A549 (cell line): Measurements from ENCODE around the gene REM1. TPM values are rescaled to one million over a fixed set of nuclear protein-coding genes. Genes with fewer than 3 reads are reported as not detected.
"Not testable (repeated sequence)": the region's sequence is repeated elsewhere in the genome, so short reads cannot be mapped to it uniquely, and the experiment has no call there.

ENCODE experiments used
- ATAC-seq, 2 experiments: fragments of 200-7000 bp in 1 of 2; fragments of >200 bp in 1 of 2; cut with Nextera tagmentation in 1 of 2; cut with Tn5 transposase in 1 of 2; 3 replicates each; pipeline versions ENCODE4 v1.8.0 to v1.9.1; 2018 to 2020; ENCODE audit warnings: mild to moderate bottlenecking in 1 of 2, moderate library complexity in 1 of 2
- CTCF ChIA-PET: fragments of 300-600 bp; sonication (Branson Sonifier 250); formaldehyde crosslinking; extraction: SDS; loops from one replicate; lab custom pipeline; 2021; ENCODE audit warnings: antibody characterized with exemption, inconsistent platforms; lab: Yijun Ruan, JAX
- POLR2A ChIA-PET: fragments of 350-600 bp; formaldehyde crosslinking; extraction: SDS; loops from one replicate; lab custom pipeline; 2021; ENCODE audit warnings: antibody characterized with exemption, inconsistent platforms; lab: Yijun Ruan, JAX
- DNase-seq, 2 experiments: peaks; one replicate each; pipeline versions ENCODE4 v3.0.0 to v3.0.0-alpha.2; 2011 to 2016; ENCODE audit warnings: low read depth in 1 of 2, low spot score in 1 of 2
- FAIRE-seq: peaks from 2 replicates; lab custom pipeline; 2011; peaks lifted over from hg19 to GRCh38; lab: Jason Lieb, UNC
- H3K27ac ChIP-seq, 2 experiments: fragments of >200 bp; sonication (Bioruptor Twin); formaldehyde crosslinking; 3 replicates each; pipeline ENCODE4 v1.5.1; 2016 to 2017
- H3K4me1 ChIP-seq: fragments of >200 bp; sonication (Bioruptor Twin); formaldehyde crosslinking; 3 replicates; pipeline ENCODE4 v1.6.1; 2016
- H3K4me2 ChIP-seq: fragments of >200 bp; sonication (Bioruptor Twin); formaldehyde crosslinking; 3 replicates; pipeline ENCODE4 v1.6.1; 2016
- H3K4me3 ChIP-seq: fragments of >200 bp; sonication (Bioruptor Twin); formaldehyde crosslinking; 3 replicates; pipeline ENCODE4 v1.5.1; 2016
- H3K9me3 ChIP-seq: fragments of >200 bp; sonication (Bioruptor Twin); formaldehyde crosslinking; 3 replicates; pipeline ENCODE4 v1.6.1; 2016
- CHD2 ChIP-seq: fragments of 150-350 bp; IDR thresholded peaks from 2 replicates; pipeline ENCODE4 v1.6.1; 2014; ENCODE audit warnings: low read length; ENCODE audit not compliant: partially characterized antibody
- EP300 ChIP-seq, 2 experiments: fragments of >200 bp; sonication (Bioruptor Twin); formaldehyde crosslinking; IDR thresholded peaks; 2 replicates in 1 of 2; 3 replicates in 1 of 2; pipeline ENCODE4 v1.6.1; 2016 to 2017
- ESRRA ChIP-seq: fragments of 150-350 bp; IDR thresholded peaks from 2 replicates; pipeline ENCODE4 v1.6.1; 2014; ENCODE audit warnings: mild to moderate bottlenecking, low read length, borderline replicate concordance
- FOSB ChIP-seq: fragments of 250-450 bp; sonication (Bioruptor Pico); IDR thresholded peaks from 2 replicates; pipeline ENCODE4 v1.5.0; 2020; ENCODE audit warnings: mild to moderate bottlenecking, moderate library complexity
- HOXB13 ChIP-seq: fragments of 250-450 bp; sonication (Bioruptor Pico); IDR thresholded peaks from 2 replicates; pipeline ENCODE4 v1.5.0; 2020; ENCODE audit warnings: low read depth, mild to moderate bottlenecking, moderate library complexity
- KDM1A ChIP-seq: fragments of 200-600 bp; sonication (generic); IDR thresholded peaks from 2 replicates; pipeline ENCODE4 v1.6.1; 2016; ENCODE audit warnings: low read depth, mild to moderate bottlenecking
- NR3C1 ChIP-seq: fragments of >200 bp; sonication (Bioruptor Twin); formaldehyde crosslinking; IDR thresholded peaks from 3 replicates; pipeline ENCODE4 v1.6.1; 2017
- PHF8 ChIP-seq: fragments of 200-600 bp; sonication (generic); IDR thresholded peaks from 2 replicates; pipeline ENCODE4 v1.6.1; 2016; ENCODE audit warnings: low read depth, mild to moderate bottlenecking, antibody characterized with exemption, moderate library complexity, borderline replicate concordance
- POLR2A ChIP-seq: IDR thresholded peaks from 2 replicates; pipeline ENCODE4 v1.6.1; 2012; ENCODE audit warnings: mild to moderate bottlenecking, low read length
- SMC3 ChIP-seq: fragments of >200 bp; sonication (Bioruptor Twin); formaldehyde crosslinking; IDR thresholded peaks from 3 replicates; pipeline ENCODE4 v1.6.1; 2018; ENCODE audit warnings: inconsistent platforms
- TFCP2L1 ChIP-seq: fragments of 250-450 bp; sonication (Bioruptor Pico); IDR thresholded peaks from 2 replicates; pipeline ENCODE4 v1.5.0; 2021; ENCODE audit warnings: mild to moderate bottlenecking
- whole genome bisulfite sequencing: methylation state at CpG from one replicate; pipeline ENCODE4 v1.1.6; 2017; ENCODE audit errors: missing lambda C conversion rate; 5-methylcytosine and 5-hydroxymethylcytosine counted together
- polyA minus RNA-seq: library from RNA; depleted of rRNA, polyadenylated mRNA; stranded (reverse); fragments of >200 nt; gene quantifications from 2 replicates; pipeline ENCODE4 v1.2.3, GENCODE V29; 2011; rRNA and poly(A)+ RNA removed
- polyA plus RNA-seq, 4 experiments: library from polyadenylated mRNA; depleted of rRNA in 3 of 4; stranded (reverse); fragments of >200 nt; fragmentation: RNase III in 1 of 4; extraction: RNeasy Plus Mini Kit Qiagen cat#74134 plus additional on column Dnase treatment in 1 of 4; gene quantifications; 2 replicates in 3 of 4; 3 replicates in 1 of 4; pipeline ENCODE4 v1.2.3, GENCODE V29; 2011 to 2017
- TF ChIP-seq, protein P1 (sequence below): fragments of >200 bp; sonication (Bioruptor Twin); formaldehyde crosslinking; IDR thresholded peaks from 3 replicates; pipeline ENCODE4 v1.6.1; 2016

Gene REM1, protein sequence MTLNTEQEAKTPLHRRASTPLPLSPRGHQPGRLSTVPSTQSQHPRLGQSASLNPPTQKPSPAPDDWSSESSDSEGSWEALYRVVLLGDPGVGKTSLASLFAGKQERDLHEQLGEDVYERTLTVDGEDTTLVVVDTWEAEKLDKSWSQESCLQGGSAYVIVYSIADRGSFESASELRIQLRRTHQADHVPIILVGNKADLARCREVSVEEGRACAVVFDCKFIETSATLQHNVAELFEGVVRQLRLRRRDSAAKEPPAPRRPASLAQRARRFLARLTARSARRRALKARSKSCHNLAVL
- polyA plus RNA-seq (2011; rRNA removed) (not detected in 2 replicates), polyA plus RNA-seq (2017; fragmentation: RNase III; extraction: RNeasy Plus Mini Kit Qiagen cat#74134 plus additional on column Dnase treatment) (not detected in 3 replicates), polyA minus RNA-seq (not detected in 2 replicates)
- polyA plus RNA-seq (2012; cell fraction: cytosol; rRNA removed) = 0.04 TPM in 1 of 2 replicates, not detected in the other
- 0.02 TPM in 1 of 2 replicates, not detected in the other for polyA plus RNA-seq (2012; cell fraction: nucleus; rRNA removed)

DNA sequence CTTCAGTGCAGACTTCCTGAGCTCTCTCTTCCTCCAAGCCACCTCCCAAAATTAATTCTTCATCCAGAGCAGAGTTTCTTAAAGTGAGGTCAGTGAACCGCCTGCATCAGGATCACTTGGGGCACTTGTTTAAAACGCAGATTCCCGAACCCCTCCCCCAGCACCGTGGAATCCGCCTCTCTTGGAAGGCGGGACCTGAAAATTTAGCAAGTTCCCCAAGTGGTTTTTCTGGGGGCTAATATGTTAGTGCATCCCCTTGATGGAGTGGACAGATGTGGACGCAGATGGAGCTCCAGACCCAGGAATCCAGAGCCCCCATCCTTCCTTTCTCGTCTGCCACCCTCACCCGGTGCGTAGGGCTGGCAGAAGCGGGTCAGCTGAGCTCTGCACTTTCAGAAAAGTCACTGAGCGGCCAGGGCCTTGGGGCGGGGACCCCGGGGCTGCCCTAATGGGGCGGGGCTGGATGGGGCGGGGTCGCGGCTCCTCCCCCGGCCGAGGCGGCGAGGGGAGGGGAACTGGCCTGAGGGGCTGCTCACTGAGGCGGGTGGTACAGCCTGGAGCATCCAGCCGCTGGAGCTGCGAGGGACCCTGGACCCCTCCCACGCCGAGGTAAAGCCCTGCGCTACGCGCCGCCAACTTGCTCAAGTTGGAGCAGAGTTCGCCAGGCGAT, at the start of gene REM1, which contains the start of gene DEFB124:
Gene REM1, plus strand, starts transcription at position 531 of the 670 bp plus-strand sequence. CDS start 1,158 bp downstream, outside the sequence.
Gene DEFB124, minus strand, starts transcription at position 370 of the 670 bp plus-strand sequence. CDS start 2,114 bp downstream, outside the sequence.
- Histone ChIP-seq H3K27ac (no peak within 1 kb of the TSS; a peak in 2 of 6 replicates), H3K4me3 (0 out of 3 replicates have a peak within 1 kb of the TSS, but pooled peaks have one; percentile 23), H3K9me3 (no peaks in the 10 kb centered on the region), H3K4me1 (peaks cover 8% of the 10 kb centered on the region; the same call in 2 of the 3 replicates), H3K4me2 (peak within 1 kb of the TSS; percentile 58)
- ATAC-seq (peak in 1 of 2 experiments; percentile 38; a peak in 3 of 6 replicates), DNase-seq (no peak), FAIRE-seq (no peak)
- WGBS = 83% methylated on average over 13 of the region's 33 CpGs
- POLR2A ChIA-PET = no interaction called here
- no peak for TF ChIP-seq TFCP2L1 (CRISPR knock-in tag)
- TF ChIP-seq EP300 (IDR thresholded peaks at IDR 0.05) = no peak
- no peak for TF ChIP-seq PHF8
- TF ChIP-seq CHD2 = no peak
- TF ChIP-seq POLR2A = no peak
- no peak for TF ChIP-seq SMC3
- no peak for TF ChIP-seq HOXB13 (CRISPR knock-in tag)
- CTCF ChIA-PET = interaction anchor here (0.6 to 2.9 kb wide), 5 partner anchors 13 to 28 kb away, joined by 3 to 12 read pairs (median 10); no protein-coding TSS in a partner anchor

DNA sequence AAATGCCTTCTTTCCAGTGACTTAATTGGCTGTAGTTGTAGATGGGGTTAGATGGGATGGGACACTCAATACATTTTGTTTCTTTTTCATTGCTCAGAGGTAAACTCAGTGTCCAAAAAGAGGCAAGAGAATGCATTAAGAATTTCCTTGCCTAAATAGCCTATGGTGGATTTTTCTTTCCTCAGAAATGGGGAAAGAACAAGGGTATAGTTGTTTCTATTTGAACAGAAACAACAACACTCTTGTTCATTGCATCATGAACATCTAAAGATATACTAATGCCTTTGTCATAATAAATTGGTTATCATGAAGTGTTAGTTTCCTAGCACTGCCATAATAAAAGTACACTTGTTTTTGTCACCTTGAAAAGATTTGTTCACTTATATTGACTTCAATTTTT, 49.3 kb upstream of the REM1 start:
- Histone ChIP-seq H3K9me3 (no peaks in the 10 kb centered on the region), H3K4me2 (no peak overlapping the region), H3K4me1 (no peaks in the 10 kb centered on the region), H3K27ac (no peak overlapping the region), H3K4me3 (no peak overlapping the region)
- FAIRE-seq (no peak), DNase-seq (no peak), ATAC-seq (no peak)
- ChIA-PET CTCF (interaction anchor here (3.7 kb wide), 1 partner anchor 12 kb away, joined by 20 read pairs; no protein-coding TSS in a partner anchor), POLR2A (no interaction called here)
- no peak for TF ChIP-seq TFCP2L1 (CRISPR knock-in tag)
- no peak for TF ChIP-seq ESRRA
- TF ChIP-seq, protein P1, sequence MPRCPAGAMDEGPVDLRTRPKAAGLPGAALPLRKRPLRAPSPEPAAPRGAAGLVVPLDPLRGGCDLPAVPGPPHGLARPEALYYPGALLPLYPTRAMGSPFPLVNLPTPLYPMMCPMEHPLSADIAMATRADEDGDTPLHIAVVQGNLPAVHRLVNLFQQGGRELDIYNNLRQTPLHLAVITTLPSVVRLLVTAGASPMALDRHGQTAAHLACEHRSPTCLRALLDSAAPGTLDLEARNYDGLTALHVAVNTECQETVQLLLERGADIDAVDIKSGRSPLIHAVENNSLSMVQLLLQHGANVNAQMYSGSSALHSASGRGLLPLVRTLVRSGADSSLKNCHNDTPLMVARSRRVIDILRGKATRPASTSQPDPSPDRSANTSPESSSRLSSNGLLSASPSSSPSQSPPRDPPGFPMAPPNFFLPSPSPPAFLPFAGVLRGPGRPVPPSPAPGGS = no peak
- no peak for TF ChIP-seq KDM1A
- TF ChIP-seq NR3C1 = no peak
- TF ChIP-seq FOSB (CRISPR knock-in tag) = no peak

DNA sequence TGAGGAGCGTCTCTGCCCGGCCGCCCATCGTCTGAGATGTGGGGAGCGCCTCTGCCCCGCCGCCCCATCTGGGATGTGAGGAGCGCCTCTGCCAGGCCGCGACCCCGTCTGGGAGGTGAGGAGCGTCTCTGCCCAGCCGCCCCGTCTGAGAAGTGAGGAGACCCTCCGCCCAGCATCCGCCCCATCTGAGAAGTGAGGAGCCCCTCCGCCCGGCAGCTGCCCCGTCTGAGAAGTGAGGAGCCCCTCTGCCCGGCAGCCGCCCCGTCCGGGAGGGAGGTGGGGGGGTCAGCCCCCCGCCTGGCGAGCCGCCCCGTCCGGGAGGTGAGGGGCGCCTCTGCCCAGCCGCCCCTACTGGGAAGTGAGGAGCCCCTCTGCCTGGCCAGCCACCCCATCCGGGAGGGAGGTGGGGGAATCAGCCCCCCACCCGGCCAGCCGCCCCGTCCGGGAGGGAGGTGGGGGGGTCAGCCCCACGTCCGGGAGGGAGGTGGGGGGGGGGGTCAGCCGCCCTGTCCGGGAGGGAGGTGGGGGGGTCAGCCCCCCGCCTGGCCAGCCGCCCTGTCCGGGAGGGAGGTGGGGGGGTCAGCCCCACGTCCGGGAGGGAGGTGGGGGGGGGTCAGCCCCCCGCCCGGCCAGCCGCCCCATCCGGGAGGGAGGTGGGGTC, 48.1 kb upstream of the REM1 start:
- FAIRE-seq, DNase-seq, H3K4me3 ChIP-seq, H3K9me3 ChIP-seq, H3K4me1 ChIP-seq, H3K4me2 ChIP-seq, POLR2A ChIA-PET, CTCF ChIA-PET, H3K27ac ChIP-seq, ATAC-seq: not testable (repeated sequence)
- WGBS = 67% methylated on average over 3 of the region's 48 CpGs

DNA sequence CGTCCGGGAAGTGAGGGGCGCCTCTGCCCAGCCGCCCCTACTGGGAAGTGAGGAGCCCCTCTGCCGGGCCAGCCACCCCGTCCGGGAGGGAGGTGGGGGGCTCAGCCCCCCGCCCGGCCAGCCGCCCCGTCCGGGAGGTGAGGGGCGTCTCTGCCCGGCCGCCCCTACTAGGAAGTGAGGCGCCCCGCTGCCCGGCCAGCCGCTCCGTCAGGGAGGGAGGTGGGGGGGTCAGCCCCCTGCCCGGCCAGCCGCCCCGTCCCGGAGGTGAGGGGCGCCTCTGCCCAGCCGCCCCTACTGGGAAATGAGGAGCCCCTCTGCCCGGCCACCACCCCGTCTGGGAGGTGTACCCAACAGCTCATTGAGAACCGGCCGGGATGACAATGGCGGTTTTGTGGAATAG, 47.5 kb upstream of the REM1 start:
- CTCF ChIA-PET, POLR2A ChIA-PET, FAIRE-seq, H3K4me1 ChIP-seq, H3K27ac ChIP-seq, H3K4me3 ChIP-seq, DNase-seq, H3K9me3 ChIP-seq, H3K4me2 ChIP-seq, ATAC-seq: not testable (repeated sequence)
- 43% methylated on average over 7 of the region's 31 CpGs for WGBS
